ENCODE data around the gene CCPG1.

CCPG1 gene

DNA sequence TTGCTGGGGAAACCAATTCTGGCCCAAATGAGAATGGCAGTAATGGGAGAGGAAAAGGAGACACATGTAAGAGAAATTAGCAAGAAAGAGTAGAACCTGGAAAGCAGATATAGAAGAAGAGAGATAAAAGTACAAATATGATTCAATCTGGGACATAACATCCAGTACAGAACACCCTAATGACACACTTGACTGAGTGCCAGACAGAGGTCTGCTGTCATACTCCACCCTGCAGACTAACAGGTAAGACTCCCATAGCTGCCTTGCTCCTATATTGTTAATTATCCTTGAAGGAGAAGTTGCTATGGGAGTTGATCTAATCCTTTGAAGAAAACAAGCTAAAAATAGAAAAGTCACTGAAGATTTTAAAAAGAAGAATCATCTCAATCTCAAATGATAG, 21.1 kb downstream of the CCPG1 start:
- DNase-seq (ENCODE audit: low spot score): no peak

DNA sequence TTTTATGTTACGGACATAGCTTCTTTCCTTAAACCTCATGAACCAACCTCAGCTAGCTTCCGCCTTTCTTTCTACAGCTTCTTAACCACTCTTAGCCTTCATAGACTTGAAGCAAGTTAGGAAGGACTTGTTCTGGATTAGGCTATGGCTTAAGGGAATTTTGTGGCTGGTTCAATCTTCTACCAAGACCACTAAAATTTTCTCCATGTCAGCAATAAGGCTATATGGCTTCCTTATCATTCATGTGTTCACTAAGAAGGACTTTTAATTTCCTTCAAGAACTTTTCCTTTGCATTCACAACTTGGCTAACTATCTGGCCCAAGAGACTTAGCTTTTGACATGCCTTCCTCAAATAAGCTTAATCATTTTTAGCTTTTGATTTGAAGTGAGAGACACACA, 24.5 kb downstream of the CCPG1 start:
- DNase-seq (ENCODE audit: low spot score): no peak

DNA sequence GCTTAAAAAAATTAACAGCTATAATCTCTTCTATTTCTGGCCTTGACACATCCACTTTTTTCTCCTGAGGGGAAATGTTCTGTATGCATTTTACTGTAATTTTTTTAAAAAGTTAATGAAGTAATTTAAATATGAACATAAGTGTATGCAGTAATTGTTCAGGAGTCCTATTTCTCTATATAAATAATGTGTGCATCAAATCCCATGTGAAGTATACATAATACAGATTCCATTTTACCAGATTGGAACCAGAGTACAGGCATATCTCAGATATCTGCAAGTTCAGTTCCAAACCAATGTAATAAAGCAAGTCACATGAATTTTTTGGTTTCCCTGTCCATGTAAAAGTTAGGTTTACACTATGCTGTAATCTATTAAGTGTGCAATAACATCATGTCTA, 26.6 kb downstream of the CCPG1 start:
- no peak for DNase-seq (ENCODE audit: low spot score)

DNA sequence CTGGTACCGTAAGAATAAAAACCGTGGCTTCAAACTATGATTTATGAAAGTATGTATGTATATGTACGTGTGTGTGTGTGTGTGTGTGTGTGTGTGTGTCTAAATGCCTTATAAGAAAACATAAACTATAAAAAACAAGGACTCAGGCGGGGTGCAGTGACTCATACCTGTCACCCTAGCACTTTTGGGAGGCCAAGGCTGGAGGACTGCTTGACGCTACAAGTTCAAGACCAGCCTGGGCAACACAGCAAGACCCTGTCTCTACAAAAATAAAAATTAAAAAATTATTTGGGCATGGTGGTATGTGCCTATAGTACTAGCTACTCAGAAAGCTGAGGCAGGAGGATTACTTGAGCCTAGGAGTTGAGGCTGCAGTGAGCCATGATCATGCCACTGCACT, 29.1 kb downstream of the CCPG1 start:
- no peak for DNase-seq (ENCODE audit: low spot score)

DNA sequence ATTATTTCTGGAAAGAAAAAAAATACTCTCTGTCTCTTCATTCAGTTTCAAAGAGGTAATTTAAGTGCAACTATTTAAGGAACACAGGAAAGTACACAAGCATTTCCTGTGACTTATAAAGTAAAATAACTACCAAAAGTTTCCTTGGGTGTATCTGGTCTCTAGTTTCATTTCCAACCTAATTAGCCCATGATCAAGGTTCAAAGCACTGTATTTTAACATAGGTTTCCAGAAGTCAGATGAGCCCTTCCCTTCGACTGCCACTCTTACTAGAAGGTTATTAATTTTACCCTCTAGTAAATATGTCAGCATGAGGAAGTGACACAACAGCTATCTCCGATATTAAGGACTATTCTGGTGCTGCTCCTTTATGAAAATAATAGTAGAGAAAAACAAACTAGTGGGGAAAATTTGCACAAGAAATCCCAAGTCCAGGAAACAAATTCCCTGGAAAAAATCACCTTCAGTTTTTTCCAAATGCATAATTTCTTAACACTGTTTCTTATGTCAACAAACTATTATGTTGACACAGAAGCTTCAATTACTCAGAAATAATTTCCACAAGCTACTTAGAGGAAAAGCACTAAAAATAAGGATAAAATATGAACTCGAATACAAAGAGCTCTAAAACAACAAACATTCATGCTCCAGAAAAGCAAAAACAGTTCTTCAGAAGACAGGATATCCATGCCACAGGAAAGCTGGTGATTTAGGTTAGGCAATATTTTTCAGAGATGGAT, 35.3 kb downstream of the CCPG1 start:
- no peak for DNase-seq (ENCODE audit: low spot score)

DNA sequence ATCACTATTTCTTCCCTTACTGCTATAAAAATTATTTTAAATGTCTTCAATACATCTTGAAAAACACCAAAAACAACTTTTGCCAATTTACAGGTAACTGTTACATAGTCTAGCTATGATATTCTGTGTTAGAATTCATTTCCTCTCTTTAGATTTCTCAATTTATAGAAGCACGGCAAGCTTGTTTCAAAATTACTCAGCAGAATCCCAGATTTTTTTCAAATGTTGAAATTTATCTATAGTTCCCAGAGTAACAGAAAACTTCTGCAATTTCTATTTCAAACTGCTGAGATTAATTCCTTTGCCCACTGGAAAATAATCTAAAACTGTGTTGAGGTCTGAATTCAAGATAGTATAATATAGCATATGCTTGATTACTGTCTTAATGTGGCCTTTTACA, 41.2 kb downstream of the CCPG1 start:
- DNase-seq (ENCODE audit: low spot score): no peak

DNA sequence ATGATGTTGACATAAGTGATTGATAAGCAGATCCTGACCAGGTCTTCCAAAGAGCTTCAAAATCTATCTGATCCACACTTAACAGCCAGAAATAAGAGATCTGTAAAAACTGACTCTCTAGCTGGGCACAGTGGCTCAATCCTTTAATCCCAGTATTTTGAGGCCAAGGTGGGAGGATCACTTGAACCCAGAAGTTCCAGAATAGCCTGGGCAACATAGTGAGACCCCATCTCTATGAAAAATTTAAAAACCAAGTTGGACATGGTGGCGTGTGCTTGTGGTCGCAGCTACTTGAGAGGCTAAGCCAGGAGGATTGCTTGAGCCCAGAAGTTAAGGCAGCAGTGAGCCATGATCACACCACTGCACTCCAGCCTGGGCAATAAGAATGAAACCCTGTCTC, 45.5 kb downstream of the CCPG1 start:
- DNase-seq (ENCODE audit: low spot score): no peak

DNA sequence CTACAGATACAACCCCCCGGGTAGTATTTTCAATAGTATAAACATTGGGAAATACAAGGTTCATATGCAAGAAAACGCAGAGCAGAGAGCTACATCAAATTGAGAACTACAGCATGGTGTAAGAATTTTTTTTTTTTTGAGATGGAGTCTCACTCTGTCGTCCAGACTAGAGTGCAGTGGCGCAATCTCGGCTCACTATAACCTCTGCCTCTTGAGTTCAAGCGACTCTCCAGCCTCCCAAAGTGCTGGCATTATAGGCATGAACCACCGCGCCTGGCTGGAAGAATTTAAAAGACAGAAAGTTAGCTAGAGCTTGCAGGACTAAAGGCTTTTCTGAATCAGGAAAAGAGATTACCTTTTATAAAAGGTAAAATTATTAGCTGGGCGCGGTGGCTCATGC, 47.1 kb downstream of the CCPG1 start:
- no peak for DNase-seq (ENCODE audit: low spot score)

DNA sequence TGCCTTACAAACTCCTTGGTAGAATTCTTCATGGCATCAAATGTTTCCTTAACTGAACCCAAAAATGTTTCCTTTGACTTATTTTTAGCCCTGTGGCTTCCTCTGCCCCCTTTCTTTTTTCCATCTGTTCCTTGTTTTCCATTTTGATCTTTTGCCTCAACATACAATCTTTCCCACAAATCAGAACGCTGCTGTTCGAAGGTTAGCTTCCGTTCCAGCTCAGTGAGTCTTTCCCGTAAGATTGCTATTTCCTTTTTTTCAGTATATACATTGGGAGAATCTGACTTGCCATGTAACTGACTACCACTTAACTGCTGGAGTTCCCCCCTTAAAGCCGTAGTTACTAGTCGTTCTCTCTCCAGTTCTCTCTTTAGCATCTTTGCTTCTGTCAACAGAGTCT, 47.9 kb downstream of the CCPG1 start:
- no peak for DNase-seq (ENCODE audit: low spot score)

DNA sequence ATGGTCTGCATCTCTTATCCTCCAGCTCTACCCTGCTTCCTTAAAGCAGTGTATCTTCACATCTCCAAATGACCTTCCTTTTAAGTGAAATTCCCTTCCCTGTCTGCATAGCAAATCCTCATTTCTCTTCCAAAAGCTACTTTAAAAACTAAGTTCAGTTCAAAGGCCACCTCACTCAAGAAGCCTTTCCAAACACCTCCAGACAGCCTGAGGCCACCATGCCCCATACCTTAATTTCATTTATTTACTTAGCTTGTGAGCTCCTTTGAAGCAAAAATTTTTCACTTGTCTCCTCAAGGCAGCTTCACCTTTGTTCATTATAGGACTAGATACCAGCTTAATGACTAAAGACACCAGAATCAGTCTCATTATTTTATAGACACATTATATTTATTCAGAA, 49.7 kb downstream of the CCPG1 start:
- no peak for DNase-seq (ENCODE audit: low spot score)

DNA sequence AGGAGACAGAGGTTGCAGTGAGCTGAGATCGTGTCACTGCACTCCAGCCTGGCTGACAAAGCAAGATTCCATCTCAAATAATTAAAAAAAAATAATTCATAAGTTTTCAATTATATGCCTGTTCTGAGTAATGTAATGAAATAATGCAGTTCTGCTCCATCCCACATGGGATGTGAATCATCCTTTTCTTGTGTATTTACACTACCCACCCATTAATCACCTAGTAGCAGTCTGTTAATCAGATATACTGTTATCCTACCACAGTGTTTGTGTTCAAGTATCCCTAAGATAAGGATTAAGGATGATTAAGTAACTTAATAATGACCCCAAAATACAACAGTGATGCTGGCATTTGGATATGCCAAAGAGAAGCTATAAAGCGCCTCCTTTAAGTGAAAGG, 50.4 kb downstream of the CCPG1 start:
- DNase-seq (ENCODE audit: low spot score): no peak

DNA sequence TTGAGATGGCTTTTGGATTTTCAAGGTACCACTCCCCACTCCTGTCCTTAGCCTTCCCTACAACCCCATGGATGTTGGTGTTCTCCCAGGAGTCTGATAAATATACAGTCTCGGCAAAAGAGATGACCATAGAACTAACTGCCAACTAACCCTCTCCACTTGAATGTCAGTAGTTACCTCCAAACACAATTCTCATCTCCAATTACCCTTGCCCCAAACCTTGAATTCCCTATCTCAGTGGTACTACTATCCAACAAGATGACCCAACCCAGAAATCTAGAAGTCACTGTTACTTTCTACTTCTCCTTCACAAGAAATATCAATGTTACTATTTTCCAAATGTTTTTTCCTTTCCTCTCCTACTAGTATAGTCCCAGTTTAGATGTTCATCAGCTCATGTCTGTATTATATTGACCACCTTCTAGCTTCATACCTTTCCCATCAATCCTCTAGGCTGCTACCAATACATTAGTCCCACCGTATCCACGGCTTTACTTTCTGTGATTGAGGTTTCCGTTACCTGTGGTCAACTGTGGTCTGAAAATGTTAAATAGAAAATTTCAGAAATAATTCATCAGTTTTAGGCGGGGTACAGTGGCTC, 51.1 kb downstream of the CCPG1 start:
- DNase-seq (ENCODE audit: low spot score): no peak

DNA sequence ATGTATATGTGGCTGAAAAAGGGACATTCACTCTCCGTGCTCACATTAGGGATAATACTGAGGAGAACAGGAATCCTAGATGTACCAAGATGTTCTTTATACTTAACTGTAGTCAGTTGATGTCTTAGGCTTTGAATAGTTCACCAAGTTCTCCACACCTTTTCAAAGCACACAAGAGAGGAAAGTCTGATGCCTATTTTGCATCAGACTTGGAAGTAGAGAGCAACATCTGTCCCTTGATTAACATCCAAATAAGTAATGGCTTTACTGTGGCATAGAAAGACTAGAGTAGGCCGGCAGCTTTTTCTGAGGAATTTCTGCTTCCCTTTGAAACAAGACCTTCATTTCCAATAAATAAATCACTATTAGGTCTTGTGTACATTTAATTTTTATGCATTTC, 55.1 kb downstream of the CCPG1 start:
- no peak for DNase-seq (ENCODE audit: low spot score)

DNA sequence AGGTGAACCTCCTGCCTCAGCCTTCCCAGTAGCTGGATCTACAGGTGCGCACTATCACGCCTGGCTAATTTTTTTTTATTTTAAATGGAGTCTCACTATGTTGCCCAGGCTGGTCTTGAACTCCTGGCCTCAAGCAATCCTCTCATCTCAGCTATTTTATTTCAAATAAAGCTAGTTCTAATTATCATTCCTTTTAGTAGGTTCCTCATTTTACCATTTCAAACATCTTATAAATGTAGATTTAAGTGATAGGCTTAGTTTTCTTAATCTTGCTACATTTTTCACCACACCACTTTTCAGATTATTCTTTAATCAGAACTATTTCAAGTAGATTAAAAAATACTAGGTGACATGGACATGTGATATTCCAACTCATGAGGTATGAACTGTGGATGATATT, 58.9 kb downstream of the CCPG1 start:
- no peak for DNase-seq (ENCODE audit: low spot score)

DNA sequence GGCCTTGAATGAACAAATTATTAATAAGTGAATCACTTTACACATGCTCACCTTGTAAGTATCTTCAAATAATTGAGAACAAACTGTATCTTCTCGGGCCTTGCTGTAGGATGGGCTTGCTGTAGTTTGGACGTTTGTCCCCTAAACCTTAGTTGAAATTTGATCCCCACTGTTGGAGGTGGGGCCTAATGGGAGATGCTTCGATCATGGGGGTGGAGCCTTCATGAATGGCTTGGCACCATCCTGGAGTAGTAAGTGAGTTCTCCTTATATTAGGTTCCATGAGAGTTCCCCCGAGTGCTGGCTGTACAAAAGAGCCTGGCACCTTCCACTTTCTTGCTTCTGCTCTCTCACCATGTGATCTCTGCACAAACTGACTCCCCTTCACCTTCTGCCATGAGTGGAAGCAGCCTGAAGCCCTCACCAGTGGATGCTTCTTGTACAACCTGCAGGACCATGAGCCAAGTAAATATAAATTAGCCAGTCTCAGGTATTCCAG, 59.8 kb downstream of the CCPG1 start:
- no peak for DNase-seq (ENCODE audit: low spot score)

DNA sequence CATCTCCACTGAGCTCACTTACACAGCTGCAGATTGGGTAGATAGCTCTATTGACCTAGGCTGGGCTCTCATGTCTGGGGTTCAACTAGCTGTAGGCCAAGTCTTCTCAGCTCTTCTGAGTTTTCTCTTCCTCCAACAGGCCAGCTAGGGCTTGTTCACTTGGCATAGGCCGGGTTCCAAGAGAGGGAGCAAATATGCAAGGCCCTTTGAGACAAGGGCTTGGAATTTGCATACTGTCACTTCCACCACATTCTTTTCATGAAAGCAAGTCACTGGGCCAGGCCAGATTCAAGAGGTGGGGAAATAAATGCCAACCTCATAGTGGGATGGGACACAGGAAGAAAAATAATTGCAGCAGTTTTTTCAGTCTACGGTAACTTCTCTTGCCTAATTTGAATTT, 64.0 kb downstream of the CCPG1 start:
- no peak for DNase-seq (ENCODE audit: low spot score)

DNA sequence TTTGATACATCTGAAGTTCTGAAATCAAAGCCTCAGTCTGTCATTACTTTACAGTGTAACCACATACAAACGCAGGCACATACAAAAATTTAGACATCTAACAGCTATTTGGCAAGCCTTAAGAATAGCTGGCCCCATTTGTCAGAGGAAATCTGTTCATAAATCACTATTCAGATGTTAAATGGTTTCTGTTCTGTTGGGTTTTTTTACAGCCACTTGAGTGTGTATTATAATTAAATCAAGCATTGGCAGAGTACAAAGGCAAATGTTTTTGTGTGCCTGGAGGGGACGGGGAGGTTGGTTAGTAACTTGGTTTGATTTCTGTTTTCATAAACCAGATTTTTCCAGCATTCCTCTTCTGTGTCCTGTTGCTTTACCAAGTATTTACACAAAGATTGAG, 65.0 kb downstream of the CCPG1 start:
- DNase-seq (ENCODE audit: low spot score): no peak

DNA sequence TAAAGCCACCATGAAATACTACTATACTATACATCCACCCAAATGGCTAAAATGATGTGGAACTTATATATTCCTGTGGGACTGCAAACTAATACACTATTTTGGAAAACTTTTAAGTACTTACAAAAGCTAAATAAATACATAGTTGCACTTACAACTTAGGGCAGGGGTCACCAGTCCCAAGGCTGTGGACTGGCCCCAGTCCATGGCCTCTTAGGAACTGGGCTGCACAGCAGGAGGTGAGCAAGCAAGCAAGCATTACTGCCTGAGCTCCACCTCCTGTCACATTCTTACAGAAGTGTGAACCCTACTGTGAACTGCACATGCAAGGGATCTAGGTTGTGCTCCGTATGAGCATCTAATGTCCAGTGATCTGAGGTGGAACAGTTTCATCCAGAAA, 71.0 kb downstream of the CCPG1 start:
- DNase-seq (ENCODE audit: low spot score): no peak

DNA sequence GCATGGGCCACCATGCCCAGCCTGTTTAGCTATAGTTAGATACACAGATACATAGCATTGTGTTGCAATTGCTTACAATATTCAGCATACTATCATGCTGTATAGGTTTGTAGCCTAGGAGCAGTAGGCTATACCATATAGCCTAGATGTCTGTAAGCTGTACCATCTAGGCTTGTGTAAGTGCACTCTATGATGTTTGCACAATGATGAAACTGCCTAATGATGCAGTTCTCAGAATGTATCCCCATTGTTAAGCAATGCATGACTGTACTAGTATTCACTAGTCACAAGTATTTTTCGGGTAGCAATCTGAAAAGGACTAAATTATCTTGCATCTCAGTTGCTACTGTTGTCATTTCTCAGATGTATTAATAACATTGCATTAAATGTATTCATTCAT, 73.2 kb downstream of the CCPG1 start:
- no peak for DNase-seq (ENCODE audit: low spot score)

DNA sequence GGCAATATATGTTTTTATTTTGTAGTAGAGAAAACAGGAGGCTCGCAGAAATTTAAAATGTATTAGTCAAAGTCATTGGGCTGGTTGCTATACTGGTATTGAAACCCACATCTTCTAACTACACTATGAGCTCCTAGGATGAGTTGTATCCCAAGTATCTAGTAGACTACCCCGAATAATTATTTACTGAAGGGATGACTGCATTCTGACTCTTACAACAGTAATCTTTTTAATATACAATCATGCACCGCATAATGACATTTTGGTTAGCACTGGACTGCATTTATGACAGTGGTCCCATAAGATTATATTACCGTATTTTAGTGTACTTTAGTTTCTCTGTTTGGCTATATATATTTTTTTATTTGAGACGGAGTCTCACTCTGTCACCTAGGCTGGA, 73.8 kb downstream of the CCPG1 start:
- DNase-seq (ENCODE audit: low spot score): no peak

DNA sequence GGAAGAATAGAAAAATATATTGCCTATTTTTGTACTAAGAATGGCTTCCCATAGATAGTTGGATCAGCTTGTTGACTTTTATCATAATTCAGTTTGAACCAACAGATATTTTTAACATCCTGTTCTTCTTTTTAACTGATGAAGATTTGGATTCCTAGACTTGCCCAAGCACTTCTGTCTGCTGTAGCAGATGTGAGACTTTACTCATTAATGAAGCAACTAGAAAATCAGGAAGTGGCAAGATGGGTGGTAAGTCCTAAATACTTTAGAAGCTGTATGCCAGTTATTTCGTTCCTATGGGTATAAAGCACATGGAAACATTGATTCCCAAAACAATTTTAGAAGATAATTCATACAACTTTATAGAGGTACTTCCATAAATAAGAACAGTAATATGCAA, 80.8 kb downstream of the CCPG1 start:
- DNase-seq (ENCODE audit: low spot score): no peak

DNA sequence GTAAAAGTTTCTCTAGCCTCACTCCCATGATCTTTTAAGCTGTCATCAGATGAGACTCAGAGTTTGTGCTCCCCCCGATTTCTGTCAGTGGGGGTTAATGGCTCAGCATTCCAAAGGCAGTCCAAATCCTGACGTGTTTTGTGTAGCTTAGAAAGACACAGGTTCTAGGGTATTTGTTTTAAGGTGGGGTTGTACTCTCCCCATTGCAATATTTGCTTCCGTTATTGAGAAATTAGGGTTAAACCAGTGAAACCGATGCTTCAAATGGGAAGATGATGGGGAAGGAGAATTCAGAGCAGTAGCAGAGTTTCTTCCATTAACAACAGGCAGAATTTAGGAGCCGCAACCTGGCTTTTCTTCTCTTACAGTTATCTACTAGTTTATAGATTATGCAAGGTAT, 85.7 kb downstream of the CCPG1 start:
- DNase-seq (ENCODE audit: low spot score): no peak

DNA sequence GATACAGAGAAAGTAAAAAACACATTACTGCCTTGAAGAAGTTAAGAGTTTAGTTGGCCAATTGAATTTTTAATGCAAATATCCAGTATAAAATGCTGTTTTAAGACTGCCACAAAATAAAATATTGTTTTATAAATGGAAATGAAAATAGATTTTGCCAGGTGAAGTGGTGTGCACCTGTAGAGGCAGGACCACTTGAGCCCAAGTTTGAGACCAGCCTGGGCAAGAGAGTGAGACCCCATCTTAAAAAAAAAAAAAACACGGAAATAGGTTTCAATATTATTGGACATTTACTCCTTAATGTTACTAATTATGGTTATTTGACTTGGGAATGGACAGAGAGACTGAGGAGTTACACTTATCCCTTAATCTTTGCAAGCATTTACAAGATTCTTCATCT, 87.2 kb downstream of the CCPG1 start:
- no peak for DNase-seq (ENCODE audit: low spot score)

DNA sequence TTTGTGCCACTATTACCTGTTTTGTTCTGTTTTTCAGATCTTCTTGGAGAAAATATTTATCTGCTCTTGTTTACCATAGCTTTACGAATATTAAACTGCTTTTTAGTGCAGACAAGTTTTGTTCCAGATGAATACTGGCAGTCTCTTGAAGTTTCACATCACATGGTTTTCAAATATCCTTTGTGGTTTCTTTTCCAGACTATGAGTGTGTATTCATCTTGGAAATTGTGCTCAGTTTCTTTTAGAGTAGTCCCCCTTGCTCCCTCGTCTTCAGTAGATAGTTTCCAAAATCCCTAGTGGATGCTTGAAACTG, 88.0 kb downstream of the CCPG1 start:
- no peak for DNase-seq (ENCODE audit: low spot score)

All from CD4-positive, alpha-beta T cell treated with Interleukin-2 at 100 ng/mL for 4 hours (primary cell).